M059J (cell line): Measurements from ENCODE around the gene PDPR. TPM values are rescaled to one million over a fixed set of nuclear protein-coding genes. Genes with fewer than 3 reads are reported as not detected.

Experiments used
- total RNA-seq: library from RNA; depleted of rRNA; stranded (reverse); fragments of >200 nt; shearing (Covaris generic); gene quantifications from 2 replicates; pipeline ENCODE4 v1.2.3, GENCODE V29; 2014; rRNA removed

PDPR gene
- total RNA-seq, 1 experiment from 2014 or later = 15.9 TPM

Other genes with a start within 250 kb of the PDPR start
- 0.05 TPM in 1 of 2 replicates, not detected in the other for gene CLEC18A, start 163.0 kb upstream of the PDPR start, total RNA-seq
- gene CLEC18C, start 59.5 kb downstream of the PDPR start, total RNA-seq = 0.27 TPM in 1 of 2 replicates, not detected in the other
- gene EXOSC6, start 137.6 kb downstream of the PDPR start, total RNA-seq = 12.1 and 21.4 TPM in 2 replicates
- 38.9 and 68.8 TPM in 2 replicates for gene AARS1, start 175.2 kb downstream of the PDPR start, total RNA-seq
- 35.1 and 38.7 TPM in 2 replicates for gene DDX19B, start 184.9 kb downstream of the PDPR start, total RNA-seq
- 54.3 and 62.5 TPM in 2 replicates for gene DDX19A, start 232.6 kb downstream of the PDPR start, total RNA-seq